Occipital lobe (tissue), 2 donors: Measurements from ENCODE around the gene RPP14. TPM values are rescaled to one million over a fixed set of nuclear protein-coding genes. Genes with fewer than 3 reads are reported as not detected.
"Not testable (repeated sequence)": the region's sequence is repeated elsewhere in the genome, so short reads cannot be mapped to it uniquely, and the experiment has no call there.

ENCODE experiments used
- DNase-seq: peaks from one replicate; lab custom pipeline; 2025; lab: John Stamatoyannopoulos, UW
- total RNA-seq: library from RNA; depleted of rRNA; stranded (reverse); fragments of >200 nt; gene quantifications from one replicate; pipeline ENCODE4 v1.2.3, GENCODE V29; 2014

RPP14 gene
- 14.2 TPM for total RNA-seq

DNA sequence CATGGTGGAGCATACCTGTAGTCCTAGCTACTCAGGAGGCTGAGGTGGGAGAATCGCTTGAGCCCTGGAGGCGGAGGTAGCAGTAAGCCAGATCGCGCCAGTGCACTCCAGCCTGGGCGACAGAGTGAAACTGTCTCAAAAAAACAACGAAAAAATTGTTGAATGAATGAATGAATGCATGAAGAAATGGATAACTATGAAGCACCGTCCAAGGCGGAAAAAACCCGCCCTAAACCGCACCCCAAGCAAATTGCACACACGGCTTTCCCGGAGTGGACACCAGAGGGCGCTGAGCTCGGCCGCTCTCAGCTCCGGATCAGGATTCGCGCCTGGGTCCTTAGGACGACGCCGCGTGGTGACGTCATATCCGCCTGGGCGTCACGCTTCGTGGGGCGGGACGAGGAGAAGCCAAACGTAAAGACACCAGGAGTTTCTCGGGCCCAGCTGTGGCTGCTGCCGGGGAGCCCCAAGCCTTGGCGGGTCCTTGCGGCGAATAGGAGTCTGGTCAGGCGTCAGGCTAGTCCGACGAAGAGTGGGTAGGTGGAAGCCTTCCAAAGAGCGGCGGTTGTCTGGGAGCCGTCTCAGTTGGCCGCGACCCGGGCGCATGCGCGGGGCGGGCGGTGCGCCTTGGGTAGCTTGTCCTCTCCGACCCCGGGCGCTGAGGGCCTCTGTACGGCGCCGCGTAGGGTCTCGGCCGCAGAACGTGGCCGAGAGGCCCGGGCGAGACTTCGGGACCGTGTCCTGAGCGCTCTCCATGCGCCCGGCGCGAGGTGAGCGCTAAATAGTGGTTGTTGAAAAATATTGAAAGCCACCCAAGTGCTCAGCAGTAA lies at the start of gene RPP14, which contains the start of gene HTD2:
Gene RPP14 (plus strand): TSS at position 364 of the 830 bp plus-strand sequence. CDS start 4,085 bp downstream, outside the sequence.
Gene HTD2 (plus strand): TSS at position 639 of the 830 bp plus-strand sequence. CDS start 11,094 bp downstream, outside the sequence.
- DNase-seq, result peak; percentile 92

DNA sequence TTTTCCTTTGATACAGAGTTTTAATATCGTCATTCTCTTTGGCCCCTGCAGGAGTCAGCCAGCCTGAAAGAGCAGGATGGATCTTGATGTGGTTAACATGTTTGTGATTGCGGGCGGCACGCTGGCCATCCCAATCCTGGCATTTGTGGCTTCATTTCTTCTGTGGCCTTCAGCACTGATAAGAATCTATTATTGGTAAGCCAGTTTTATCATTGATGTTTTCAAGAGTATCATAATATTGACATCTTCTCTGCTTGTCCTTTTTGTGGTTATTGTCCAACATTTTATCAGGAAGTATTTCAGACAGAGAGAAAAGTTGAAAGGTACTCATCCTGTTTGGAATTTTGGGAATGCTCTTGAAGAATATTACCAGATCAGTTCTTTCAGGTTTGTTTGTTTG lies 49.5 kb upstream of the RPP14 start:
- DNase-seq, result no peak

DNA sequence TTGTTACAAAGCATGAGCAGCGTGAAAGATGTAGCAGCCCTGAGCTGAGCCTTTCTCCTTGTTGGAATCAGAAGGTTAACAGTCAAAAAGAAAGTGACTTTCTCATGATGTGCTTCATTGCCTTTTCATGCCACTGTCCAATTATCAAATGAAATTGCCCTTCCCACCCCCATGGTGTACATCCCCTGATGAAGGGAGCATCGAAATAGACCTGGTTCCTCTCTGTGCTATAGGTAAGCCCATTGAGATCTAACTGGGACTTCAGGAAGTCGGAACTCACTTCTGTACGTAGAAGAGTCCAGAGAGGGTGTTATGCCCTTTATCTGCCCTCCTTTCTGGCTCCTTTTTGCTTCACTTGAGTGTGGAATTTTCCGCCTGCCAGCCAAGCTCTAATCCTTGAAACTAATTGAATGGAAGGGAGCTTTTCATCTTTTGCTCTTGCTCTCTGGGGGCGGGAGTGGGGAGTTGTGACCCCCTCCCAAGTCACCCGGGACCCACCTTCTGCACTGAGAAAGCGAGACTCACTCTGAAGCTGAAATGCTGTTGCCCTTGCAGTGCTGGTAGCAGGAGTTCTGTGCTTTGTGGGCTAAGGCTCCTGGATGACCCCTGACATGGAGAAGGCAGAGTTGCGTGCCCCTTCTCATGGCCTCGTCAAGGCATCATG lies 47.5 kb upstream of the RPP14 start:
- no peak for DNase-seq

DNA sequence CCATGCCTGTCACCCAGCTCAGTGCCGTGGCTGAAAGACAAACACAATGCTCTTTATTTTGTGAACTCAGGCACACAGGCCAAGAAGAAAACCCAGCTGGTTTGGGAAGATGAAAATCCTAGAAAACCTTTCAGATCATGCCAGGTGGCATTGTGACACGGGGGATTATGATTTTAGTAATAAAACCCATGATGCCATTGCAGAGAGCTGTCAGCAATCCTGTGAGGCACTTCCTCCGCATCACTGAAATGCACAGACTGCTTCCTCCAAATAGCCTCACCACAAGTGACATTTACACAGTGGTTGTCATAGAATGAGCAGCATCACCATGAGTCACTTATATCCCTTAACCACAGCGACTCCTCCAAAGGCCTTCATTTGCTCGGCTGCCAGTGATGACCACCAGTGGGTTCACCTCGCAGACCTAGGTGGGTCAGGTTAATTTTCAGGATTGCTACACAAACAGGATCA lies 45.7 kb upstream of the RPP14 start:
- DNase-seq, result no peak

DNA sequence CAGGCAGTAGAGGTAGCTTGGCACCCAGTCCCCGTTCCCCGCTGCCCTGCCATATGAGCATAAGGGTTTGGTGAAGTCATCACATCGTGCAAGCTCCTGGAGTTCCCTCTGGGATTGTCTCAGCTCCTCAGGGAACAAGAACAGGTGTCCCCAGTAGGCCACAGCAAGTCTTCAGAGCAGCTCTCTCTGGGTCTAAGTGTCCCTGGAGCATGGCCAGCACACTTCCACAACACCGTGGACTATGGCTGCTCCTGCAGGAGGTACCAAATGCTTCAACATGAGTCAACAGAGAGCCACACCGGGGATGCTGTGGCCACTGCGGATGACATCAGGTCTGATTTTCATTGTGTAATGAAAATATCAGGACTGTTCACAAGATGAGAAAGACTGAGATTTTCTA lies 45.3 kb upstream of the RPP14 start:
- no peak for DNase-seq

DNA sequence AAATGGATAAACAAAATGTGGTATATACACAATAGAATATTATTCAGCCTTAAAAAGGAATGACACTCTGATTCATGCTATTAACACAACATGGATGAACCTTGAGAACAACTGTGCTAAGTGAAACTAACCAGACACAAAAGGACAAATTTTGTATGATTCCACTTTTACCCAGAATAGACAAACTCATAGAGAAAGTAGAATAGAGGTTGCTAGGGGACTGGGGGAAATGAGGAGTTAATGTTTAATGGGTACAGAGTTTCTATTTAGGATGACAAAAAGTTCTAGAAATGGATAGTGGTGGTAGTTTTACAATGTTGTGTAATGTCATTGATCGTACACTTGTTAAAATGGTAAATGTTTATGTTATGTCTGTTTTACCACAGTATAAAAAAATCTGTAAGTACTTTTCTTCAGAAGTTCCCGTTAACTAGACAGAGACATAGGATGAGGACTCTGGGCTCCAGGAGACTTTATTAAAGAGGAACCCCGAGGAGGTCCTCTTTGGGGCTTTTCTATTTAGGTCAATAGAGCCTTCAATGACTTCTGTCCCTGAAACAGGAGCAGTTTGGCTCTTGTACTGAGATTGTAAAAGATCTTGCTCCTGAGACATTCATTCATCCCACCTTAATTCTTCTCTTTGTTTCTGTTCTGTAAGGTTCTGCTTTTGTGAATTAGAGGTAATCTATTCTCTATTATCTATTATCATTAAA lies 43.9 kb upstream of the RPP14 start:
- no peak for DNase-seq

DNA sequence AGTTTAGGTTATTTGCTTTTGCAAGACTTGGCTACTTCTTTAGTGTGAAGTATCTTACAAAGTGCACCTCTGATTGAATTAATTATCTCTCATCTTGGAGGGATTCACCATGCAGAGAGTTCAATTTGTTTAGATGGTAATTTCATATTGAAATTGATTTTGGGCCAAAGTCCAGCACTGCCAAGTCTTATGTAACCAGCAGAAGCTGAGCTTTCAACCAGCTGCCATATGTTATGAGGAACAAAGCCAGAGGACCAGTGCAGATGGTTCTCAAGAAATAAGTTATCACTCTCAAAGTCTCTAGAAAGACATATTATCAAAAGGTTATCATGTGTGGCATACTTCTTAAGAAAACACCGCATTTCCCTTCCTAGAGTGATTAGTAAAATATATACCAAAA lies 39.5 kb upstream of the RPP14 start:
- no peak for DNase-seq

DNA sequence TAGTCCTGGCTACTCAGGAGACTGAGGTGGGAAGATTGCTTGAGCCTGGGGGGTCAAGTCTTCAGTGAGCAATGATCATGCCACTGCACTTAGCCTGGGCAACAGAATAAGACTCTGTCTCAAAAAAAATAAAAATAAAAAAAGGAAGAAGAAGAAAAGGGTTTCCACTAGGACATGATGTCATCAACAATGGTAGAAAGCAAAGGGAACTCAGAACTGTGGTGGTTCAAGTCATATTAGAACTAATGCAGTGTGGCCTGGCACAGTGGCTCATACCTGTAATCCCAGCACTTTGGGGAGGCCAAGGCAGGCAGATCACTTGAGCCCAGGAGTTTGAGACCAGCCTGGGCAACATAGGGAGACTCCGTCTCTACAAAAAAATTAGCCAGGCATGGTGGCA lies 38.5 kb upstream of the RPP14 start:
- not testable (repeated sequence) for DNase-seq

DNA sequence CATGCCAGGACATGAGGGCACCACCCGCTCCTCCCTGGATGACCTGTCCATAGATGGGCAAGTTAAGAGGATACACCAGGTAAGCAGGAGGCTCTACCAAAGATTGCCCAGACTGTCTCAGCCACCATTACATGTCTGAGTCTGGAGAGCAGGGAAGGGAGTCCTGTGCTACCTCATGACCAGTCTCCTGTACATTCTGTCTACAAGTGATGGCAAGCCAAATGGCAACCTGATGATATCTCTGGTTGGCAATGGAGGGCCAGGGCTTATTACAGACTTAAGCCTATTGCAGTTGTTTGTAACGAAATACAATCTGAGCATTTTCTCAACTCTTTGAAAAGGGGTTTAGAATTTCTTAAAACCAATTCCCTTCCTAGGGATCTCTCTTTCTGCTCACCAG lies 36.7 kb upstream of the RPP14 start:
- no peak for DNase-seq

DNA sequence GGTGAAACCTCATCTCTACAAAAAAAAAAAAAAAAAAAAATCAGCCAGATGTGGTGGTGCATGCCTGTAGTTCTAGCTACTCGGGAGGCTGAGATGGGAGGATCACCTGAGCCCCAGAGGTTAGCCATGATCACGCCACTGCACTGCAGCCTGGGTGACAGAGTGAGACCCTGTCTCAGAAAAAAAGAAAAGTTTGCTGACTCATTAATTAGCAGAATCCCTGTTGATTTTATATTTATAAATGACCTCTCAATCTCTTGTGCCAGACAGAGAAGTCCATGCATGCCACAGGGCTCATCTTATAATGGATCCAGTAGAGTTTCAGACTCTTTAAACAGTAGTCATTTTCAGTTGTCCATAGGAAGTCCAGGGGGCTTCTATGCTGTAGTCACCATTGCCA lies 35.6 kb upstream of the RPP14 start:
- no peak for DNase-seq

DNA sequence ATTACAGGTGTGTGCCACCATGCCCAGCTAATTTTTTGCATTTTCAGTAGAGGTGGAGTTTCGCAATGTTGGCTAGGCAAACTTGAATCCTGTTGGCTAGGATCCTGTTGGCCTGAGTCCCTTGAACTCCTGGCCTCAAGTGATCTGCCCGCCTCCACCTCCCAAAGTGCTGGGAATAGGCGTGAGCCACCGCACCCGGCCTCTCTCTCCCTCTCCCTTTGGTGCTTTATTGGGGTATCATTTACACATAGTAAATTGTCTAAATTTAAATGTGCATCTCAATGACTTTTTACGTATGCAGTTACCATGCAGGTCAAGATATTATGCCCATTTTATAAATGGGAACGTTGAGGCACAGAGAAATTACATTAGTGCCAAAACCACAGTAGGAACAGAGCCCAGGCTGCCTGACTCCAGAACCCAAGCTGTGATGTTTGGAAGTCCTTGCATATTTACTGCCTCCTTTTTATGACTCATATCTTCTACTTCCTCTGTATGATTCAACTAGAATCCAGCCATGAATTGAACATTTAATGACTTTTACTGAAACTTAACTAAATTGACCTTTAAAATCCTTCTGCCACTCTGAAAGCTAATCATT lies 34.0 kb upstream of the RPP14 start:
- DNase-seq, result no peak

DNA sequence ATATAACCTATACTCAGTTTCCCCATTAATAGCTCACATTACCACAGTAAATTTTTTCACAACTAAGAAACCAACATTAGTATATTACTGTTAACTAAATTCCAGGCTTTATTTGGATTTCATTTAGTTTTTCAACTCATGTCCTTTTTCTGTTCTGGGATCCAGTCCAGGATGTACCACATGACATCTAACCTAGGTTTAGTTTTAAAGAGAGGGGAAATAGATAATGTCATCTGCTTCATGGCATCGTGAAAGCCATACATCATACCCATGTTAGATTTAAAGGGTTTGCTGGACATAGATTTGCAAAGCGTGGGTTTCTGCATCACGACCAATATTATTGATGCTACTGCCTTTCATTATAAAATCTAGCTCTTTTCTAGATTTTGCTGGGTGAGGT lies 33.2 kb upstream of the RPP14 start:
- no peak for DNase-seq

DNA sequence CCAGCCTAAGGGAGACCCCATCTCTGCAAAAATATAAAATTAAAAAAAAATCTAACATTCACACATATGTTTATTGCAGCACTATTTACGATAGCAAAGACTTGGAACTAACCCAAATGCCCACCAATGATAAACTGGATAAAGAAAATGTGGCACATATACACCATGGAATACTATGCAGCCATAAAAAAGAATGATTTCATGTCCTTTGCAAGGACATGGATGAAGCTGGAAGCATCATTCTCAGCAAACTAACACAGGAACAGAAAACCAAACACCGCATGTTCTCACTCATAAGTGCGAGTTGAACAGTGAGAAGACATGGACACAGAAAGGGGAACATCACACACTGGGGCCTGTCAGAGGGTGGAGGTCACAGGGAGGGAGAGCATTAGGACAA lies 32.7 kb upstream of the RPP14 start:
- DNase-seq, result not testable (repeated sequence)

DNA sequence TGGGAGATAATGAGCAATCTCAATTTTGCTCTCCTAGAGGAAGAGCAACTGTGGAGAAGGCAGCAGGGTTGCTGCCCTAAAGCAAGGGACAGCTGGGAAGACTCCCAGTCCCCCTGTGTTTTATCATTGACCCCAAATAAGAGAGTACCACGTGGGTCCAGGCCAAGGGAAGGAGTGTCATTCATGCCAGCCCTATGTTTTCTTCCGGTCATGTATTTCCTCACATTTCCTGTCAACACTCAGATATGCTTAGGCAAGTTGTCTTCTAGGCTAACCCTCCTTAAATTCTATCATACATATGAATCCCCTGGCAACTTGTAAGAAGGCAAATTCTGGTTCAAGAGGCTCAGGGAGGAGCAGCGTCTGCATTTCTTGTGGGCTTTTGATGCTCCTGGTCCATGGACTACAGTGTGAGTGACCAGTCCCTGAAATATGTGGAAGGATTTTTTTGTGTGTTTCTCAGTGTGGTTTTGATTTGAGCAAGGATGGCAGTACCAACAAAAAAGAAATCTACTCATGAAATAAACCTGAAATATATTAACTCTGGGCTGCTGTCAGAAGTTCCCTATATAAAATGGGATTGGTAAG lies 31.9 kb upstream of the RPP14 start:
- DNase-seq, result no peak

DNA sequence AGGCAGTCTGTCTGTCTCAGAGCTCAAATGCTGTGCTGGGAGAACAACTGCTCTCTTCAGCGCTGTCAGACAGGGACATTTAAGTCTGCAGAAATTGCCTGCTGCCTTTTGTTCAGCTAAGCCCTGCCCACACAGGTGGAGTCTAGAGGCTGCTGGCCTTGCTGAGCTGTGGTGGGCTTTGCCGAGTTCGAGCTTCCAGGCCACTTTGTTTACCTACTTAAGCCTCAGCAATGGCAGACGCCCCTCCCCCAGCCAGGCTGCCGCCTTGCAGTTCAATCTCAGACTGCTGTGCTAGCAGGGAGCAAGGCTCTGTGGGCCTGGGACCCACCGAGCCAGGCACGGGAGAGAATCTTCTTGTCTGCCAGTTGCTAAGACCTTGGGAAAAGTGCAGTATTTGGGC lies 25.0 kb upstream of the RPP14 start:
- DNase-seq, result no peak

DNA sequence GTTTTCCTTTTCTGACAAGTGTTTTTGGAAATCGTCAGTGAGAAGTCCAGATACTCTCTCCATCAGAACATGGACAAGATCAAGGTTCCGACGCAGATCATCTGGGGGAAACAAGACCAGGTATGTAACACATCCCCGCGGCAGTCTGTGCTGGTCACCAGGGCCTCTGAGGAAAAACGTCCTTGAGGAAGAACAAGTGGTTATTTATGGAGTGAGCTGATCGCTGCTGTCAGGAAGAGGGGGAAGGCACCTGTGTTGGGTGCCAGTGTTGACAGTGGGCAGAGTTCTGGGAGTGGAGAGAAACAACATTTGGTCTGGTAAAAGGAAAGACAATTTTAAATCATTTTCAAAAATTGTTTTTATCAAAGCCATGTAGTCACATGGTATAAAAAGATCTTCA lies 20.7 kb upstream of the RPP14 start:
- no peak for DNase-seq

DNA sequence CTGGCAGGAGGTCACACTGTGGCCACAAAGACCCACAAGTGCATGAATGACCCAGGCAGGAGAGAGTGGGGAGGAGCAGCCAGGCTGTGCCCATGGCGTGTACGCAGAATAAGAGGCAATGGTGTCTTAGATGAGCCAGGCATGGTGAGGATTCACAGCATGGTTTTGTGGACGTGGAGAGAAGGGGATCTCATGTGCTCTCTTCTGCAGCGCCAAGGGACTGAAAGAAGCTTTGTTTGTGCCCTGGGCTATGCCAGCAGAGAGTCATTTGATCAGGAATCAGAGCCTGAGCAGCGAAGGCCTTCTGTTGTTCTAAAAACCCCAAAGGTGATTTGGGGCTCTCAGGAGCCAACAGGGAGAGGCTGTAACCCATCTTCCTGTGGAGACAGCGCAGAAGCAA lies 18.7 kb upstream of the RPP14 start:
- DNase-seq, result peak; percentile 29

DNA sequence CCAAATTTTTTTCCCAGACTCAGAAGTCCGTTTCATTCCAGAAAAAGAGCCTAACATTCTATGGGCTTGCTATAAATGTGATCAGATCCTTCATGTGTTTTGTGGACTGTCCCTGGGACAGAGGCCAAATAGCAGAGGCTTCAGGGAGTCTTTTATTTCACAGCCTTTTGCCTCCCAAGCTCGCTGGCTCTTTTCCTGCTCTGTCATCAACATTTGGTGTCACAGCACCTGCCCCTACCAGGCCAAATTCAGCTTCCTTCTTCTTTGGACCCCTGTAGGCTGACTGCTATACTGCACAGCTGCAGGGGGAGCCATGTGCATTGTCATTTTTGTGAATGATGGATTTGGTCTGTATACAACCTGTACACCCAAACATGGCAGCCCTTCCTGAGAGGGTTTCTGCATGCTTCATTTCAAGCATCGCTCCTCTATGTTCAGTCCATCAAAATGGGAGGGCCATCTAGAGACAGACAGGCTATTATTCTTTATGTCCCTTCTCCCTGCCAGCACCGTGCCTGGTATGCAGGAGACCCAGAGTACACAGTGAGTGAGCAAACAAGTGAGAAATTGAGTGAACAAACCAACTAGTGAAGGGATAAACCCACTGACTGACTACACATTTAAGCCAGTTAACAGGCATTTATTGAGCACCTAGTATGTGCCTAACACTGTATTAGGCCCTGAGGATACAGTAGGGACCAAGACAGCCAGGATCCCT lies 17.9 kb upstream of the RPP14 start:
- no peak for DNase-seq

DNA sequence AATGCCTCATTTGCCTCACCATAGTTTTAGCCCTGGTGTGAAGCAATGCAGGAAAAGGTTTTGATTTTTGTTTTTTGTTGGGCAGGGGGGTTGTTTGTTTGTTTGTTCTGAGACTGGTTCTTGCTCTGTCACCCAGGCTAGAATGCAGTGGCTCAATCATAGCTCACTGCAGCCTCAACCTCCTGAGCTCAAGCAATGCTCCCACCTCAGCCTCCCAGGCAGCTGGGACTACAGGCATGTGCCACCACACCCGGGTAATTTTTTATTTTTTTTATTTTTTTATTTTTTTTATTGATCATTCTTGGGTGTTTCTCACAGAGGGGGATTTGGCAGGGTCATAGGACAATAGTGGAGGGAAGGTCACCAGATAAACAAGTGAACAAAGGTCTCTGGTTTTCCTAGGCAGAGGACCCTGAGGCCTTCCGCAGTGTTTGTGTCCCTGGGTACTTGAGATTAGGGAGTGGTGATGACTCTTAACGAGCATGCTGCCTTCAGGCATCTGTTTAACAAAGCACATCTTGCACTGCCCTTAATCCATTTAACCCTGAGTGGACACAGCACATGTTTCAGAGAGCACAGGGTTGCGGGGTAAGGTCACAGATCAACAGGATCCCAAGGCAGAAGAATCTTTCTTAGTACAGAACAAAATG lies 17.0 kb upstream of the RPP14 start:
- not testable (repeated sequence) for DNase-seq

DNA sequence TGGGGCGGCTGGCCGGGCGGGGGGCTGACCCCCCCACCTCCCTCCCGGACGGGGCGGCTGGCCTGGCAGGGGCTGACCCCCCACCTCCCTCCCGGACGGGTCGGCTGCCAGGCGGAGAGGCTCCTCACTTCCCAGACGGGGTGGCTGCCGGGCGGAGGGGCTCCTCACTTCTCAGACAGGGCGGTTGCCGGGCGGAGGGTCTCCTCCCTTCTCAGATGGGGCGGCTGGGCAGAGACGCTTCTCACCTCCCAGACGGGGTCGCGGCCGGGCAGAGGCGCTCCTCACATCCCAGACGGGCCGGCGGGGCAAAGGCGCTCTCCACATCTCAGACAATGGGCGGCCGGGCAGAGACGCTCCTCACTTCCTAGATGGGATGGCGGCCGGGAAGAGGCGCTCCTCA lies 15.6 kb upstream of the RPP14 start:
- DNase-seq, result not testable (repeated sequence)
